AG08396 (cell line): ENCODE results near the gene AKAP6.

Source experiments
- DNase-seq: peaks from one replicate; pipeline ENCODE4 v3.0.0; 2012; ENCODE audit warnings: low spot score, mixed read lengths

AKAP6 gene

DNA sequence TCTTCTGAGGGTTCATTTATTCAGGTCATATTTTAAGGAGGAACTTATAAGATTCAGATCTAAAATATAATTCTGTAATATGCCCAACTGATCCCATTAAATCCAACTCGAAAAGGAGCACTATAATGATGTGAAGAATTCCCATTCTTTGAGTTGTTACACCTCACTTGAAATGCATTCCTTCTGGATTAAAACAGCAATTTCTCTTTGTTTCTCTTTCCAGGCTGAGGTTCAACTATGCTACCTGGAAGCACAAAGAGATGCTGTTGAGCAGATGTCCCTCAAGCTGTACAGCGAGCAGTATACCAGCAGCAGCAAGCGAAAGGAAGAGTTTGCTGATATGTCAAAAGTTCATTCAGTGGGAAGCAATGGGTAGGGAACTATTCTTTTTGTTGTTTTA lies 349.0 kb downstream of the AKAP6 start:
- no peak for DNase-seq

DNA sequence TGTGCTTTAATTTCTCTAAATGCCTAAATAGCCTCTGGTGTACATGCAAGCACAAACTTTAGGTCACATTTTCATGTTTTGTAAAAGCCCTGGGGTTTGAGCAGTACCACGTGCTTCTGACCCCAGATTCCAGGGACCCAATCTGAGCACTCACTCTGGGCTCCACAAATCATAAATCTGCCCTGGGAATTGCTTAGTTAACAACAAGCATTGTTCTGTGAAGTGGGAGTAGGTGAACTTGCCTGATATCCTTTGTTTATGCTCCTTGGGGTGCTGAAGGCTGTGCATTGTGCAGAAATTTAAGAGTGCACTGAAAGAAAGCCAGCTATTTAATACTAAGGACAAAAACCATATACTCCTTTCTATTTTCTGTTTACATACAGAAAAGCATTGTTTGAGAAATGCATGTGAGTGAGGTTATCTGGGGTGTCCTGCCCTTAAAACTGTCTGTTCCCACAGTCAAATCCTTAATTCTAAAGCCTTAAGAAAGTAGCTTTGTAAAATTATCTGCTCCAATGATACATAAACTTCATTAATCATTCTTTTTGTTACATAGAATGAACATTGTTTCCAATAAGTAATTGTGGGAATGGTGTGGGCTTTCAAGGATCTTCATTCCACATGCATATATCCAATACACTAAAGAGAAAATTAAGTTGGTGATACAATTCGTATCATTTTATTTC lies 351.0 kb downstream of the AKAP6 start:
- DNase-seq = no peak

DNA sequence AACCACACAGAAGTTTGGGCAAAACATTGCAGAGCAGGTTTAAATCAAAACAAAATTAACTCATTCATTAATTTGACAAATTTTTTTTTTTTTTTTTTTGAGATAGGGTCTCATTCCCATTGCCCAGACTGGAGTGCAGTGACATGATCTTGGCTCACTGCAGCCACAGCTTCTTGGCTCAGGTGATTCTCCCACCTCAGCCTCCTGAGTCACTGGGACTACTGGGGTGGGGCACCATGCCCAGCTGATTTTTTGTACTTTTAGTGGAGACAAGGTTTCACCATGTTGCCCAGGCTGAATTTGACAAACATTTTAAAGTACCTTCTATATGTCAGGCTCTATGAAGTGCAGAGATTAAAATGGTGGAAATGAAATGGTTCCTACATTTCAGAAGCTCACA lies 352.5 kb downstream of the AKAP6 start:
- DNase-seq = no peak

DNA sequence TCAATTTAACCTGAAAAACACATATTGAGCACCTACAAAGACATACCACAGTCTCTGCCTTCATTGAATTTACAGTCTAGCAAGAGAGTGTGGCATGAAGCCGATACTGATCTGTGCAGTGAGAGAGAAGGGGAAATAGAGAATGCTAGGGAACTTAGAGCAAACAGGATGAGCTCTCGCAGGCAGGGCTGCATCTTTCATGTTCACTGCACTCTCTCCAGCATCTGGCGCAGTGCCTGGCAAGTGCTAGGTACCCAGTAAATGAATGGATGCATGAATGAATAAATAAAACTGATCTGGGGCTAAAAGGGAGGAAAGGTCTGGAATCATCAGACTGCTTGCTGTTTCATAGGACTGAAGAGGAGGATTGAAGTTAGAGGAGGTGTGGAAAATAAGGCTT lies 353.1 kb downstream of the AKAP6 start:
- no peak for DNase-seq

DNA sequence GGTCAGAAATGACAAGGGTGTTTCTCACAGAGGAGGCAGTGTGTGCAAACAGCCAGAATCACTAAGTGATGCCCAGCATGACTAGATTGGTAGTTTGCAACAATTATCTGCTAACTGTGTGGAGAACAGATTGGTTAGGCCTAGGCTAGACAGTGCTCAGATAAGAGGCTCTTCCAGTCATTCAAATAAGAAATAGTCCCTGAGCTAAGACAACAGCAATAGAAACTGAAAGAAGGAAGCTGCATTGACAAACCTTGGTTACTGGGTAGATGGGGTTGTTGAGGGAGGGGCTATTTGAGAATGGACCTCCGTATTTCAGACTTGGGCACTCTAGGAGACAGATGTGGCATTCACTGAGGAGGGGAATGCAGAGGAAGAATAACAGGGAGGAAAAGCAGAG lies 354.6 kb downstream of the AKAP6 start:
- DNase-seq = no peak

DNA sequence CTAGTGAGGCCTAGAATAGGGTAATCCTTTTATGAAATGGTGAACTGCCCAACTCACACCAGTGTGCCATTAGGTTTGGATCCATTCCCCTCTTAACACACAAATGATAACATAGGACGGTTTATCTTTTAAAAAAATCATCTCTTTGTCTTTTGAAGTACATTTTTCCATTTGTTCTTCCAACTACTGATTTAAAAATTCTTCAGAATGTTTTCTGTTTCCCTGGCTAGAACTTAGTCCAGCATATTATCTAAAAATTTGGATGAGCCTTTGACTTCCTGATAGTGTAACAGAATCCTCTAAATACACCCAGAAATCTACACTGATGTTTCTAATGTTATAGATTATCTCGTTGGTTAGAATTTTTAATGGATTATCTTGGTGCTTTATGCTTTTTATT lies 359.8 kb downstream of the AKAP6 start:
- DNase-seq = no peak

DNA sequence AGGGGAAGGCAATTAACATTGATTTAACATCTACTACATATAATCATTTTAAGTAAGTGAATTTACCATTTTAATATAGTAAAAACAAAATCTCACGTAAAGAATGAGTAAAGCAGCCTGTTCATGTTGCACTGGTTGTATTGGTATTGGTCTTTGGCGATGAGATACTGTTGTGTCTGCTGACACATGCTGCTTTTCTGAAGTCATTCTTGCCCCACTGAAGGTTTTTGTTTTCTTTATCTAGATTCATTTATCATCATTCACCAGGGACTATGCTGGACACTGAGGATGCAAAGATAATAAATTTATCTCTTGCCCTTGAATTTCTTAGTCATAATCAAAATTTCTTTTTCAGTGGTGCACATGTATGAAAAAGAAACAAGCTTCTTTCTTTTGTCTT lies 363.3 kb downstream of the AKAP6 start:
- DNase-seq = no peak

DNA sequence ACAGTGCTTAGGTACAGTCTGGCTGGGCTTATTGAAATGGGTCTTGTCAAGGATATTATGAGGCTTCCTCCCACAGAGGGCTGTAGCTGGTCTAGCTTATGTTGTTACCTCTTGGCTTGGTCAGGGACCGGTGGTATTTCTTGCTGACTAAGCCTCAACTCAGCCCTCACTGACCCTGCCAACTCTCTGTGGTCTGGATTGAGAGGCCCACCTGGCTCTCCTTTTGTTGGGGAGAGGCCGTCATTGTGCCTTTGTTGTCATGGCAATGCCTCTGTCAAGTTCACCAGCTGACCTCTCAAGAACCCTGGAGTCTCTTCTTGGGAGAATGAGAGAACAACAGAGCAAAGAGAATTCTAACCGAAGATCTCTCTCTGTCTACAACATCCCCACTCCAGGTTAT lies 364.0 kb downstream of the AKAP6 start:
- DNase-seq = peak; percentile 15

DNA sequence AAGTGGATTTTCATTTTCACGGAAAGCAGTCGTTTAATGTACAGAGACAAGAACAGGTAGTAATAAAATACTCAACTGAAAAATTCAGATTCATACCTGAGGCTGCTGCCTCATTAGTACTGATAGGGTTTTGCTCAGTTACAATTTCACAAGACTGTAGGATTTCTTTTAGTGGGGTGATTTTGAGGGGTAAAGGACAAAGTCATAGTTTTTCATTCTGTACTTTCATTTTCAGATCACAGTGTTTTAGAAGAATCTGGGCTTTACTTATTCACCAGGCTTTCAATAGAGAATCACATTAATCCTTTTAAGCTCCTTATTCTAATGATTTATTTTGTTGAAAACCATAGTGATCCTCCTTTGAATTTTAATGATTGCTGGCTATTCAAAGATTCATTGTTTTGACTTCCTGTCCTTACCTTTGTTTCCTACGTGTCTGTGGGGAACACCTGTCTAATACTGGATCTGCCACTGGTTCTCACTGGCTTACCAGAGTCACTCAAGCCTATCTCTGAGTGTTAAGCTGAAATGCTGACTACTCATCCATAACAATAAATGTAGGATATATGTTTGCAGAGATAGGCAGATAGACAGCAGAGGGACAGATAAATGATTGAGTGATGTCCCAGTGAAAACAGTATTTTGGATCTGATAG lies 365.8 kb downstream of the AKAP6 start:
- no peak for DNase-seq

DNA sequence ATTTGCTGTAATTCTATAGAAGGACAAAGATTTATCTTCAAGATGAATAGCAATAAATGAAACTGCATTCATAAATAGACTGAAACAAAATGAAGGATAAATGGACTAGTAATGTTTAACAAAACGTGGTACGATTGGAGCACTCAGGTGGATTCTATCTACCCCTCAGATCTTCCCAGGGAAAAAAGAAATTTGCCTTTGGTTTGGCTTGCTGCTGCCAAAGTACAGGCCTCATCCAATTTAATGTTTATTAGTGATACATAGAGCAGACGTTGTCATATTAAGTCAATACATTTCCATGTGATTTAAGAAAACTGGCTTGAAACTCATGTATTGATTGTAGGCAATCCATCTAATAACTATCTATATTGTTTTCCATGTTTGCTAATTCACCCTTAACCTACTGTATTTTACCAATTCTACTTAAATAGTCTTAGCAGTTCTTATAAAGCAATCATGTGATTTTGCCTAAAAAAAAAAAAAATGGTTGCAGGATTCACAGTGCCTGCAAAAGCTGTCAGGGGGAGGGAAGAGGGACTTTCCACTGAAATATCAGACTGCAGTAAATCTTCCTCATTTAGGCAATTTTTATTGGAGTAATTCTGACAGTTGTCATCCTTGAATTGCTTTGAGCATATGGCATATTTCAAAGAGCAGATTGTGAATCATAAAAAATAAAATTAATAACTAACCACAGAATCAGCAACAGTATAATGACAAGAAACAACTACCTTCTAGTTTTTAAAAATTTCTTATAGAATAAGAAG lies 367.4 kb downstream of the AKAP6 start:
- no peak for DNase-seq

DNA sequence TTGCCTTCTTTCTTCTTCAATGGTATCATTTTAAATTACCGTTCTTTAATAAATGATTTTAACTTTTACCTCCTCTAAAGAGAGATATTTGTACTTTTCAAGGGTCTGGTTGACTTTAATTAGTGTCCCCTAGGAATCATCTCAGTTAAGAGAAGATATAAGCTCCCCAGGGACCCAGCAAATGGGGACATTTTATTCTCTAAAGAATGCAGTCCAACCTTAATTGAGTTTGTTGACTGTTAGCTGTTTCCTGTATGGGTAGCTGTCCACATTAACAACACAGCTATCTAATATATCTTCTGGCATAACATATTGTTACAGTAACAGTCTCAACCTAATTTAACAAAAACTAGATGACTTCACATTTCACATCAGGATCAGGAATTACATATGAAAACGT lies 368.0 kb downstream of the AKAP6 start:
- no peak for DNase-seq

DNA sequence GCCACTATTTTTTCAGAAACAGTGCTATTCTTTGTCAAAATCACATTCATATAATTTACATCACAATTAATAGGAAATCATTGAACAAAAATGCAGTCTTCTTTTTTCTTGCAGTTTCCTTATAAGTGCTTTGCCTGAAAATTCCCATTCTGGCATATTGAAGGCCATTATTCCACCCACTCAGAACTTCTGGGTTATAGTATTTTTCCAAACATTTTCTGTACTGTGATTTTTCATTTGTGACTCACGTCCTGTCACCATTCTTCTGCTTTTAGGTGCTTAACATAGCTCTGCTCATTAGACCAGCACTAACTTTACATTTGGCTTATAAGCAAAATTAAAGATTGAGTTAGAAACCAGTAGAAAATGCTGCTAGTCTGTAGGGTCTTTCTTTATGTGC lies 368.6 kb downstream of the AKAP6 start:
- DNase-seq = no peak

DNA sequence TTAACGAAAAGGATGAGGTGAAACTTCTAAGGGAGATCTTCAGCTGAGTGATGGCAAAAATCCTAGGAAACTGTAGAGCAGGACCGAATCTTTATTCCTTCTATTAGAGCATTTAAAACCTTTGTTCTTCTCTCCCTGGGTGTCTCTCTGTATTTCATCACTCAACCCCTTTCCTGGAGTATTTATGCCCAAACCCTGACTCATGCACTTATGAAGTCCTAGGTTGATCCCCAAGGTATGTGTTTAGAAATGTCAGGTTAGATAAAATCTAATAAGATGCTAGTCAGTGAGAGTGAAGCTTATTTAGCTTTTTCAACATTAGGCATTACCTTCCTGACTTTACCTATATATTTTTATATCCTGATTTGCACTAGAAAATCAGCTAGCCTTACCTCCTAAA lies 369.7 kb downstream of the AKAP6 start:
- DNase-seq = no peak

DNA sequence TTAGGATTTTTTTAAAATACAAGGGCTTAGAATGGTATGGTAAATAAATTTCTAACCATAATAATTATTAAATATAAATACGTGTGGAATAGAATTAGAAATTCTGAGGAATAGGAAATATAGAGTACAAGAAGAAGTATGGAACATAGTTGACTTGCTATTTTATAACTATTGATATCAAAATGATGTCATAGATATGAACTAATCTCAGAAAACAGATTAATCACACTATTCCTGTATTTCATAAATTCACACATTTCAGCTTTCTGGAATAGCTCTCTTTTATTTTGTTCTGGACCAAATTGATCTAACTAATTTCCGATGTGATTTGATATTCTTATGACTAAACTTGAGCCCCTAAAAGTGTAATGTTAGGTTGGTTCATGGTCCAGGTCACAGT lies 372.4 kb downstream of the AKAP6 start:
- DNase-seq = no peak

DNA sequence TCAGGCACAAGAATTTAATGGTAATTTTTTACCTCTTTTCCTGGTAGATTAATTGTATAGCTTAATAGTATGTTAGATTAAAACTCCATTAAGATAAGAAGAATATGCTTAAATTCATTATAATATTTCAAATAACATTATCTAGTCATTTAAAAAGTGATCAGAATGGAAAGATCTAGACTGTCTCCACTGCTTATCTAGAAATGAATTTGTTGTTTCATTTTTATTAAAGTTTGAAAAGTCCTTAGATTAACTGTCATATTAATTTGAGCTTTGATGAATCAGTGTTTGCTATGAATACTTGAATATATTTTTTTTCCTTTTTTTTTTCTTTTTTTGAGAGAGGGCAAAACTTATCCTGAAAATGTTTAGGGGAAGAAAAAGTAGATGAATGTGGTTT lies 373.0 kb downstream of the AKAP6 start:
- DNase-seq = no peak

DNA sequence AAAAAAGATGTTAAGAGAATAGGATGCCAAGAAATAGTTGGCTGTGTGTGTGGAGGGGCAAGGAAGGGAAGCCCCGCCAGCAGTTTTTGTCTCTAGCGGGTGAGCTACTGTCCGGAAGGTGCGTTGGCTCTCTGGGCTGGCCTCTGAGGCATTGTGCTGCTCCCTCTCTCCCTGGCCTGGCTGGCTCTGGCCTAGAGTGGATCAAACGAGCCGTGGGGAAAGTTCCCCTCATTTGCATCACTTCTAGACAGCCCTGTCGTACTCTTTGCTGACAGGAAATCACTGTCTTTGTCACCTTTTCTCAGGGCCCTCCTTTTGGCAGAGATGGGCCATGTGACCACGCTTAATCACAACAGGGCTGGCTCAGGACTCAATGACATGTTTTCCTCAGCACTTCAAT lies 373.5 kb downstream of the AKAP6 start:
- DNase-seq = peak; percentile 29

DNA sequence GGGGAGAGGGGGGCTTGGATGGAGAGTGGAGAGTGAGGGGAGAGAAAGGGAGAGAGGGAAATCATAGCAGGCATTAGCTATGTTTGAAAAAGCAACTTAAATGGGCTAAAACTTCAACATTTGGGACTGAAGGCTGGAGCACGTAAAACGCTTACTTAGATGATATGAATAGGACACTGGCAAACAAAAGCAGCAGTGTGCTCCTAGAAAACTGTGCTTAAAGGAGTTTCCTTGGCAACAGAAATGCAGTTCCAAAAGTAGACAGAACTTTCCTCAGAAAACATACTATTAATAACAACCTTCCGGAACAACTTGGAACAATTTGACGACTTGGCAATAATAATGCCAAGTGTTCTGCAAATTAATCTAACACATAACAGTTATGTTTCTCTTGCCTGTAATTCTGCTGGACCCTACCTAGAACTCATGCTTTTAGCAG lies 374.1 kb downstream of the AKAP6 start:
- DNase-seq = no peak

DNA sequence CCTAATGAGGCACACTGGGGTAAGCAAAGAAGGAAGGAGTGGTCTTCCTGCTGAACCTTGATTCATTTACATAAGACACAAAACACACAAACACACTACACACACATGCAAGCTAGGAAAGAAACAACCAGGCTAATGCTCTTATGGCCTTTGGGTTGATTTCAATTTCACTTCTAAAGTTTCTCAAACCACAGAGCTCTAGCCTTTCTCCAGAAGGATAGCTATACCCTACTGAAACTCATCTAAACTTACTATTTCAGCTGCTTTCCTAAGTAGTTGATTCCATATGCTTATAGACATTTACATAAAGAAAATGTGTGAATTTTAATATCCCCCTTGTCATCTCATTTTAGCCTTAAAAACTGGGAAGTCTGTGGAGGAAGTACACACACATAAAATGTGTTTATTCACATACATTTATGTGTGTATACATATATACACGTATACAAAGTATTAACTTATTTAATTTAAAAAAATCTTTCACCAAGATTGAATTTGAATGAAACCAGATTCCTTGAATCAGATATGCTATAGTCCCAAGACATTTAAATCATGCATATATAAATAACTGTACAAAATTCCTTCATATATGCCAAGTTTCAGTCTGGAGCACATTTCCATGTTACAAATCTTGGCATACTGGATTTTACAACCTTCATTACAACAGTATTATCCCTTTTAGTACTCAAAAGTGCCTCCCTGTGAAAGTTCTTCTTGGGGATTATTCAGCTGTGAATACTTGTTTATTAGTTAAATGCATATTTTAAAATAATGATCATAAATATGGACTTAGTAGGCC lies 377.8 kb downstream of the AKAP6 start:
- DNase-seq = no peak

DNA sequence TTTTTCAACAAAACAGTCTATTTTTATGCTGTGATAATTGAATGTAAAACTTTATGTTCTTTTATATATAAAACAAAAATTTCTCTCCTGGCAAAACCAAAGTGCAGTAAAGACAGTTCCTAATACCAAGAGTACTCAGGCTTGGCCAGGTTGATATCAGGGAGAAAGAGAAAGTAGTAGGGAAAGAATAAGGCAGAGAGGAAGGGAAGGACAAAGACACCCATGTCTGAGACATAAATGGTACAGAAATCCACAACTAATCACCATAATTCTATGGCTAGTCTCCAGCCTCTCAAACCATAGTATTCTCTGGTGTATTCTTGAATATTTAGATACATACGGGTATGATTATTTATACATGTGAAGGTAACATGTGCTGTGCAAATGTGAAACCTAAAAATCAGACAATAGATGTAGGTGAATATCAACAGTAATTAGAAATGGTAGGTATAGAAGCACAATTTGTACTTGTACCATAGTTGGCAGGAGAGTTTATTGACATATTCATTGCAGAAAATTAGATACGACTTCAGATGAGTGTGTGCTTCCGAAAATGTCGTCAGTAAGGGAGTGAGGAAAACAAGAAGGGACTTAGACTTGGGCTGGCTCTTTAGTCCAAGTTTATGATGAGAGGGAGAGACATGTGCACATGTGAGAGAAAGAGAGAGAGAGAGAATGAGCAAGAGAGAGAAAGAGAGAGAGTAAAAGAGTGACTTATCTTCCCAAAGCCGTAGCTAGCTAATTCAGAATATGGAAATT lies 378.8 kb downstream of the AKAP6 start:
- DNase-seq = no peak

DNA sequence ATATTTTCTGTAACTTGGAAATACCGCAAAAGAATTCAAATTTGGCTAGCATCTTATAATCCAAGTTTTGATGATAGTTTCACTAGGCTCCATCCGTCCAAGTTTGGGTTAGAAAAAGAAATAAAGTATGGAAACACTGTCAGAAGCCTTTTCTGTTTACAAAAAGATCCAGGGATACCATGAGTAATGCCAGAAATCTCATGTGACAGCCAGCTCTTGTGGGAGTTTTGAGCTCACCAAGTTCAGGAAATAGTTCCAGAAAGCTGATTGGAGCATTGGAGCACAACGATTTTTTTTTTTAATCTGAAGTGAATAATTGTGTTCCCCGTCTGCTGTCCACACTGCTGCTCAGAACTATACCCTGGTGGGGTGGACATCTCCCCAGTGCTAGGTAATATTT lies 379.9 kb downstream of the AKAP6 start:
- DNase-seq = peak; percentile 58

DNA sequence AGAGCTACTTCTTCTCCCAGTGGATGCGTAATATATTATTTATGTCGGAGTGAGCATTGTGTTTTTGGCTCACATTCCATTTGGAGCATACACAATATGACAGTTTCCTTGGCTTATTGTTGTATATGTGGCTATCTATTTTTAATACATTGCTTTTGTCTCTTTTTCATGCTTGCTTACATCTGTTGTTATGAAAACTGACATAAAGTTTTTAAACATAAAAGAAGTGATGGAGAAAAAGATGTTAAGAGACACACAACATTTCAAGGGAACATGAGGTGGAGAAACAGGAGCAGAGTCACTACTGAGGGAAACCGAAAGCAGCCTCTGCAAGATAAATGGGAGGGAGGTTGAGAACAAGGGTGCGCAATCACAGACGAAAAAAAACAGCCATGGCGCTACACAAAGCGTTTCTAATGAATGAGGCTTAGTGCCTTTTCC lies 381.2 kb downstream of the AKAP6 start:
- DNase-seq = peak; percentile 29
